HG02884 (cell line): ENCODE data around the gene CYP19A1.
"Not testable (repeated sequence)": the region's sequence is repeated elsewhere in the genome, so short reads cannot be mapped to it uniquely, and the experiment has no call there.

Experiments used
- ATAC-seq: cut with Tn5 transposase; IDR thresholded peaks from one replicate; pipeline ENCODE4 v1.9.1; 2021; ENCODE audit warnings: mild to moderate bottlenecking, moderate library complexity; ENCODE audit not compliant: unreplicated experiment

The CYP19A1 gene

DNA sequence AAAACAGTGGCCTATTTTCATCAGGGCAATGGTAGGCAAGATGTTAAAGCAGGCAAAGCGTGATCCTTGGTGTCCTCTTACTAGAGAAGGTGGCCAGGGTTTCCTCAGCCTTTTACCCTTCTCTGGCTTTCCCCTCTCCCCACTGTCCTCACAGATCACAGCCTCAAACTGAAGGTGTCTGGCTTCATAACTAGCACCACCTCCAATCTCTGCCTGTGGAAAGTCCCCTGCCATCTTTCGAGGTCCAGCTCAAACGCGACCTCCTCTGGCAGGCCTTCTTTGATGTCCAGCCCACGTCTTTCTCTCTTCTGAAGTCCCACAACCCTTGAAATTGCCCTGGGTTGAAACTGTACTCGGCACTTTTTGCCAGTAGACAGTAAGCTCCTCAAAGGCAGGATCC, 35.9 kb downstream of the CYP19A1 start:
- no peak for ATAC-seq

DNA sequence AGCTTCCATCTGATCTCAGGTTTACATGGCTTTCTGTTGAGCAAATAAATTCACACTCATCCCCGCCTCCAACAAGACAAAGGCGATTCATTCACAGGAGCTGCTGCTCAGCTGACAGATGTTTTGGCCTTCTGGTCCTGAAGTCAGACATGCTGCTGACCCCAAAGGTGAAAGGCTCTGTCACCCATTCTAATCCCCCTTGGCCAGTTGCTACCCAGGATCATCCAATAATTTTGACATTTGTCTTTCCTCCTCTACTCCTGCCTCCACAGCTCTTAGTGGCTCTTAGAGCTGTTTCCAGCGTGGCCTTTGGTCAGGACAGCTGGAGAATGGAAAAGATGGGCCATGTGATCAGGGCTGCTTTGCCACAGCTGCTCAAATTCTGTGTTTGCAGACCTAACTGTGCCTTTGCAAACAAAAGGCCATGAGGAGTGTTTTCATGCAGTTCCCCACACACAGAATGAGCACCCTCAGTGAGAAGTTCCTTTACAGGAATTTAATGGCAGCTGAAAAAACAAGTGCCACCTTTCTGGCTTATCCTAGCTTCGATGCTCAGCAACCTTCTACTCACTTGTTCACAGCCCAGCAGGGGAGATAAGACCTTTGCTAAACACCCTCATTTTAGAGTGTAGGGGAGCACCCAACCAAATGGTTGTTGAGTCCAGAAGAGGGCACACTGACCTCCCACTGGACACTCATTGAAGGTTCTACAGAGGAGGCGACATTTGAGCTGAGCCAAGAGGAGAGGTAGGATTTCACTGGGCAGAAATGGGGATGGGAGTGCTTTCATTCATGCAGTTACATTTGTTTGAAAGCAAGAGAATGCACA, 39.0 kb downstream of the CYP19A1 start:
- no peak for ATAC-seq

DNA sequence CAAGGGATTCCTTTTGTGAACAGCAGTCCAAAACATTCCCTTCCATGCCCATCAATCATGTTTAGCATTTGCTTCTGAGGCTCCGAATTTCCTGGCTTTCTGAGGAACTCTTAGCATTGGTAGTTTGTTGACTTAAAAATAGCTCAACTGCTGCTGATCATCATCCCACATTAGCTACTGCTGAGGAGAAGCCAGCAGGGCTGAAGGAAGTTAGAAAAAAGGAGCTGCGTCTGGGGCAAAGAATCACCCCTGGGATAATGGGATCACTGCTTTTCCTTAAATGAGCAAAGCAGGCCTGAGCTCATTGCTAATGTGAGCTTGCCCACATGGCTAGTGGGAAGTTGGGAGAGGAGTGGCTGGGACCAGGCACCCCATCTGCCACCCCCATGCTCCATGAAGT, 39.8 kb downstream of the CYP19A1 start:
- no peak for ATAC-seq

DNA sequence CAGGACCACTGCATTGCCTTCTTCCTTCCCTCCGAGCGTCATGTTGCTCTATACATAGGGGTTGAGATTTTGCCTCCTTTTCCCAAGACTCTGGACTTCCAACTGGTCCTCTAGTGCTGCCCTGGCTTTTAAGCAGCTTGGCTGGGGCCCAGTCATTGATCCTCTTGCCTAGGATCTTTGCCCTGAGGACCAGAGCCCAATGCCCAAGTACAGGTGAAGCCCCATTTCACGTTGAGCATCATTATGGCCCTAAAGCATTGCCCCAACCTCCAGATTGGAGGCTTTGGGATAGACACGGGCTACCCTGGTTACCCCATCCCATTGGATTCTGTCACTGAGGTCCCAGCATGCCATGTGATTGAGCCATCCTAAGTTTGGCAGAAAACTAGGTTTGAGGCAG, 47.7 kb downstream of the CYP19A1 start:
- ATAC-seq = no peak

DNA sequence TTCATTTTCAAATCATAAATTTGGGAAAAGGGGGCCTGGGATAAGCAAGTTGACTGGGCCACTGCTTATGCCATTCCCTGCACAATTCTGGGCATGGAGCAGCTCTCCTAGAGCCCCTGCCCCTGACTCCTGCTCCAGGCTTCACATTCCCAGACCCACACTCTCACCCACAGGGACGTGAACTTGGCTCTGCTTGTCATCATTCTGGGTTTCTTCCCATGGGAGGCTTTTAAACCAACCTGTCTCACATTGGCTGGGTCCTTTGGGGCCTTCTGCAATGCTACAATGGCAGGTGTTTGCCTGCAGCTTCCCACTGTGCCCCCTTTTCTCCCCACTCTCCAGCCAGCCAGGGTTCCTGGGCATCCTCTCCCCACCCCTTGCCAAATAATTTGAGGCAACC, 49.1 kb downstream of the CYP19A1 start:
- no peak for ATAC-seq

DNA sequence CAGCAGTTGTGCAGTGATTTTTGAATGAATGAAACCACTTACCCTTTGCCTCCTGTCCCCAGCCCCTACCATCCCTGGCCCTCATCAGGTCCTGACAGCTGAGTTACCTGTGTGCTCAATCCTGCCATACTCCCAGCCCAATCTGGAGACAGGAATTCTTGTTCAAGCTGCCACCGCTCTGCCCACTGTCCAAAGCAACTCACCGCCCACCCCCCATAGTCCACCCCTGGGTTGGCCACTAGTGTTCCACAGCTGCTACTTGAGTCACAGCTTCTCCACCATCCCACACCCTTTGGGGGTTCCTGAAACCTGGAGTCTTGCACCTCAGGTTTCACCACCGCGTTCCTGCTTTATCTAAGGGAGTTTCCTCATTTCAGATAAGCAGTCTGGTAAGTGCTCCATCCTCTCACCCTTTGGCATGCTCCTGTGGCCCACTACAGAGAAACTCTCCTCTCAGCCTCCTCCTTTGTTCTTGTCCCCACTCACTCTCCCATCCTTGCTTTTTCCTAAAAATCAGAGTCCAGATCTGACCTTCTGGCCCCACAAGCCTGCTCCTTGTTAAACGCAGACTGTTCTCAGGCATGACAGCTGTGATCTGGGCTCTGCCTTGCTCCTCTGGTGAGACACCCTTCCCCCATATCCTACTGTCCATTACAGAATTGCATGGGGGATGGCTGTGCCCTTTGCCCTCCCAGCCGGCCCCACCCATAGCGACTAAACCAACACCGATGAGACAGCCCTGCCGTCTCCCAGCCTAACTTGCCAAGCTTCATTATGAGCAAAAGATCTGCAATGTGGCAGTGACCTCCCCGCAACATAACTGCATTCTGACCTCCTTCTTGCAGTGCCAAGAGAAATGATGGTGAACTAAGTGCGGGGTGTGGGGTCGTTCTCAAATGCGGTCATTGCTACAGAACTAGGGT, 50.0 kb downstream of the CYP19A1 start:
- no peak for ATAC-seq

DNA sequence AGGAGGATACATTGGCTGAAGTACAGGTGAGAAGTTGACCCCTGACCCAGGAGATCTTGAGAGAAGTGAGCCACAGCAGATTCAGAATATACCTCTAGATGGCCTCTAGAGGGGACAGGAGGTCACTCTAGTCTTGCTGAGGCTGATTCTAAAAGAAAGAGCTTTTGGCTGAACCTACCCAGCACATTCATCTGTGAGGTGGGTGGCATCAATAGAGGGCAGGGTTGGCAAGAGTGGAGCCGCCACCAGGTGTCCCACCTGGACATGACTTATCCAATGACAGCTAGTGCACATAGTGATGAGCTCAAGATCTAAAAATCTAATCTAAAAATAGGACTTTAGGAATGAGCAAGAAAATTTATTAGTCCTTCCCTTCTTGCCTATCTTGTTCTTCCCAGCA, 51.6 kb downstream of the CYP19A1 start:
- no peak for ATAC-seq

DNA sequence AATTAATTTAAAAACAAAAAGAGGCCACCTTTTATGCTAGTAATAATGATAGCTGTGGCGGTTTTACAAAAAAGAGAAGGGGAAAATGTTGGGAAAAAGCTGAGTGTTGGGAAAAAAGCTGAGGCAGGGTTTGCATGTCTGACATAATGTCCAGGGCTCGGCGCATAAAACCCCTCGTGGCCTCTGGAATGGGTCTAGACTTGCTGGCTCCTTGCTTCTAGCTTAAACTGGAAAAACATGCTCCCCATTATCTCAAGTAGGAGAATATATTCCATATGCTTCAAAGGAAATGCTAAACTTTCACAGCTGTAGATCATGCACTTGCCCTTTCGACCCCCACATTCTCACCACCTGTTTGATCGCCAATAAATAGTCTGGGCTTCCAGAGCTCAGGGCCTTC, 53.0 kb downstream of the CYP19A1 start:
- ATAC-seq = no peak

DNA sequence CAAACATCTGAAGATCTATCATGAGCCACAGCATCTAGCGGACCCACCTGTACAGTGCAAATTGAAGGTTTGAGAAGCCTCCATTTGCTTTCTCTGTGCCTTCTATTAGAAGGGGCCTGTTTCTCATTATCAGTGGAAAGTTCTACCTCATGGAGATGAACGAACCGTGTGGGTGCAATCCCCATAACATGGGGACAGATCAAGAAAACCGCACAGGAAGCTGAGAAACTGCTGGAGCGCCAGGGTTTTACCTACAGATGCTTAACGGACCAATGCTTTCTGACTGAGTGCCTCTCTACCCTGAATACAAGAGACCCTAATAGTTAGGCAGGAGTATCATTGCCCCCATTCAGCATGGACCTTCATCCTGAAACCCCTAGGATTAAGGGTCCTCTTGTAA, 53.5 kb downstream of the CYP19A1 start:
- no peak for ATAC-seq

DNA sequence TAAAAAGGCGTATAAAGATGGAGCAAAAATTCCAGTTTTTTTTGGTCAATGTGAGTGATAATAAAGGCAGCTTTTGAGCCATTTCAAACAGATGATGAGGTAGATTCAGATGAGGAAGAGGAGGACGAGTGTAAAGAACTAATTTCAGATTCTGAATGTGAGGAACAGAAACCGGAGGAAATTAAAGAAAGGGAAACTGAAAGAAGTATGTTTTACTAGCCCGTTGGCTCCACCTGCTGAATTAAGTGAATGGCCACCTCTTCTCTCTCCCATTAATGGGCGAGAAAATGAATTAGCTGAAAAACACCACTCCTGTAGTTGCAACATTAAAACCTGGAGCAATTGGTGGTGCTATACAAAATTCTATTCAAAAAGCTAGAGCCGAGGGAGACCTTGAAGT, 55.4 kb downstream of the CYP19A1 start:
- no peak for ATAC-seq

DNA sequence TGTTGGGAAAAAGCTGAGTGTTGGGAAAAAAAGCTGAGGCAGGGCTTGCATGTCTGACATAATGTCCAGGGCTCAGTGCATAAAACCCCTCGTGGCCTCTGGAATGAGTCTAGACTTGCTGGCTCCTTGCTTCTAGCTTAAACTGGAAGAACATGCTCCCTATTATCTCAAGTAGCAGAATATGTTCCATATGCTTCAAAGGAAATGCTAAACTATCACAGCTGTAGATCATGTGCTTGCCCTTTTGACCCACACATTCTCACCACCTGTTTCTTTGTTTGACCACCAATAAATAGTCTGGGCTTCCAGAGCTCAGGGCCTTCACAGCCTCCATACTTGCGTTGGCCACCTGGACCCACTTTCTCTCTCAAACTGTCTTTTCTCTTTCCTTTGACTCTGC, 56.2 kb downstream of the CYP19A1 start:
- ATAC-seq = not testable (repeated sequence)

DNA sequence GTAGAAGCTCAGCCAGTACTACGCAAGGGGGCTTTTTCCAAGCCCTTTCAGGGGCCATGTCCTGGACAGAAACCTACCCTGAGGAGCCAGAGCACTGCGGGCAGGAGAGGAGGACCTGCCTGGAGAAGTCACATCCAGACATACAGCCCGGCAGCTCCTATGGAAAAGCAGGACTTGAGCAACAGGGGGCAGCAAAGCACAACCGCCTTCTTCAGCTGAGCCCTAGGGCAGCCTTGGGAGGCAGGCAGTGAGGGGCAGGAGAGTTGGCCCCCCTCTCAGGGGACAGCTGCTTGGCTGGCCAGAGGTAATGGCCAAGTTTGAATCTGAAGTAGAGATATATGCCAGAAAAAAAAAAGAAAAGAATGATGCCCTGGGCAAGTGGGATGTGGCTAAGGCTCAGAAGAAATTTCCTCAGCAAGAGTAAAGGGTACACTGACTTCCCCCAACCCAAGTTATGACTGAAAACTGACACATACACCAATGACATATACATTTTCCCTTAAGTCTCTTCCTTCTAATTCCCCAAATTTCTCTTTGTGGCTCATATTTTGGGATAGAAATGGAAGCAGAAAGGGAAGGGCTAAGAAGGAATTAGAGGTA, 56.9 kb downstream of the CYP19A1 start:
- no peak for ATAC-seq

DNA sequence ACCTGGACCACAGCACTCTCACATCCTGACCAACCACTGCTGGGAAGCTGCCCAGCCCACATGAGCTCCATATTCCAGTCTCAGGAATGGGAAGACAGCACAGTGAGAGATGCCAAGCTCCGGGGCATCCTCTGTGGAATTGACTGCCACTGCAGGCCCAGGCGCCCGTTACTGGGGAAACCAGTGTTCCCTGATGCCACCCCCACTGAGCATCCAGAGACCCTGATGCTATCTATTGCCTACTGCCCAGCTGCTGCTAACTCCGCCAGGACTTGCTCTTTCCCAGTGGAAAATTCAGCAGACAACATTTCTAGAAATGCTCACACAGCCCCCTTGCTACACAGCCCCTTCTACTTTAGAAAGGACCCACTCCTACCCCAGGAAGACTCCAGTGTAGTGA, 57.6 kb downstream of the CYP19A1 start:
- ATAC-seq = no peak

DNA sequence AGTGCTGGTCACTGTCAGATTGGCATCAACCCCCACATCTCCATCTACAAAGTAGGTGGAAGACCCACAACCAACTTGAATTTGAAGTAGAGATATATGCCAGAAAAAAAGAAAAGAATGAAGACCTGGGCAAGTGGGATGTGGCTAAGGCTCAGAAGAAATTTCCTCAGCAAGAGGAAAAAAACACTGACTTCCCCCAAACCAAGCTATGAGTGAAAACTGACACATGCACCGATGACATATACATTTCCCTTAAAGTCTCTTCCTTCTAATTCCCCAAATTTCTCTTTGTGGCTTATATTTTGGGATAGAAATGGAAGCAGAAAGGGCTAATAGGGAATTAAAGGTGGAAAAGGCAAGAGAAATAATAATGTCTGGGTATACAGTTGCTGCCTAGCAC, 59.0 kb downstream of the CYP19A1 start:
- ATAC-seq = no peak

DNA sequence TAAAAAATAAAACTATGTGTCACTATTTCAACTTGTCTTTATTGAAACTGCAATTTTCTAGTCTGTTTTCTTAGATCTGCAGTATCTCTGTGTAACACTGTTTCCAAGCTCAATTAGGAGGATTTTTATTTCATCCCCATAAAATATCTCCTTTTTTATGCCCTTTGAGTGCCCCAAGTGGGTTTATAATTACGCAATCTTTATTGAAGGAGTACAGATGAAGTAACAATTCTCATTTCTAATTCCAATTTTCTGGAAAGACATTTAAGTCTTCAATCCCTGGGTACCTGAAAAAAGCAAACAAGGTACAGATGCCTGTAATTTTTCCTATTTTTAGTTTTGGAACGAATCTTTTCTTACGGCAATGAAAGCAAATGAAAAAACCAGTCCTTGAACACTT, 61.3 kb downstream of the CYP19A1 start:
- ATAC-seq = no peak

DNA sequence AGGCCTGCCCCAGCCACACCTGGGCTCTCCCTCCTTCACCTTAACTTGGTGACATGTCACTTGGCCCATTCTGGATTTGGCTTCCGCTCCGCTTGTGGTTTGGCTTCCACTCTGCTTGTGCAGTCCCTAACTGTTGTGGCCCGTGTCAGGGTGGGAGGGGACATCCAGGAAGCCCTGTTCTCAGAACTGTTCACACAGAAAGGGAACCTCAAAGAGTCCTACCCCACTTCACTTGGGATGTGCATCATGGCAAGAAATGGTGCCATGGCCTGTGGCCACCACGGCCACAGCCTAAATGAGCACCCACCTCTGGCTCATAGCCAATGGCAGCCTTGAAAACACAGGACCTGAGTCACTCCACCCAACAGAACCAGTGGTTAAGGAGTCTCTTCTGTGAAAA, 63.4 kb downstream of the CYP19A1 start:
- ATAC-seq = no peak

DNA sequence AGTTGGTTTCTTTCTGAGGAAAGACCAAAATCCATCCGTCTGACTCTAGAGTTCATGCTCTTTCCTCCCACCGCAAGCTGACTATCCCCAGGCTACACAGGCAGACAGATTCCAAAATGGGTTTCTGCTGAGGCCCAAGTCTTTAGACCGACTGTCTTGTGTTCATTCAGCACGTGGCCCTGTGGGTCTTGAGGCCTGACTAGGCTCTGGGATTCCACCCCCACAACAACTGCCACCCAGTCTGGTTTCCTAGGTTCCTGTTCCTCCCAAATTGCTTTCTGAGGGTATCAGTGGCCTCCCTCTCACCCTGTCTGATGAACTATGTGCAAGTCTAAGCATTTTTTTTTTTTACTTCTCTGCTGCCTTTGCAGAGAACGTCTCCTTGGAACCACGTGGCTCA, 67.7 kb downstream of the CYP19A1 start:
- no peak for ATAC-seq

DNA sequence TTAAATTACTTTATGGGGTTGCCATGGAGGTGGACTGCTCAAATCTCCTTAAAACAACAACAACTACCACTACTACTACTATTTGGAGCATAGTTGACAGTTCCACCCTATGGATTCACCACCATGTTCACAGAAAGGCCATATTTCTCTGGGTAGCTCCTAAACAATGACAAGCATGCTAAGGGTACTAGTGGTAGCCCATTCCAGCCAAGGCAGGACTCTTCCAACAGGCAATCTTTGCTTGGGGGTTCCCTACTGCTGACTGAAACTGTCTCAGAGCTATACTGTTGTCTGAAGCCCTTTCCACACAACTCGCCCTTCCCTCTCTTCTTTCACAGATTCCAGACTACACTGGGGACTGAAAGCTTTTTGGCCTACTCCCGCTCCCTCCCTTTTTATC, 68.9 kb downstream of the CYP19A1 start:
- ATAC-seq = no peak

DNA sequence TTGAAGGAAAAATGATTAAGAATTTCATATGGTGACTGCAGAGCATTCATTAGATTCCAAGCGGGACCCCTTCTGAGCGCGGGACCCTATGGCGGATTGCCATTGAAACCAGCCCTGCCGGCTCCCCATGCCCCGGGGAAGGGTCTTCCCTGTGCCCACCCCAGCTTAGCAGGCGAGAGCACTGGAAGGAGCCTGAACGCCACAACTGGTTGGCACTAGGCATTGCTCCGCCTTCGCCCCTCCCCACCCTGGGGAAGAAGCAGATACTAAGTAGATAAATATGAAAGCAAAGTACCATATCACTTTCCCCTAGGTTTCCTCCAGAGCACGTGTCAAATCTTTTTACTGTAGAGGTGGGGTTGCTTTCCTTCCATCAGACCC, 70.7 kb downstream of the CYP19A1 start:
- no peak for ATAC-seq

DNA sequence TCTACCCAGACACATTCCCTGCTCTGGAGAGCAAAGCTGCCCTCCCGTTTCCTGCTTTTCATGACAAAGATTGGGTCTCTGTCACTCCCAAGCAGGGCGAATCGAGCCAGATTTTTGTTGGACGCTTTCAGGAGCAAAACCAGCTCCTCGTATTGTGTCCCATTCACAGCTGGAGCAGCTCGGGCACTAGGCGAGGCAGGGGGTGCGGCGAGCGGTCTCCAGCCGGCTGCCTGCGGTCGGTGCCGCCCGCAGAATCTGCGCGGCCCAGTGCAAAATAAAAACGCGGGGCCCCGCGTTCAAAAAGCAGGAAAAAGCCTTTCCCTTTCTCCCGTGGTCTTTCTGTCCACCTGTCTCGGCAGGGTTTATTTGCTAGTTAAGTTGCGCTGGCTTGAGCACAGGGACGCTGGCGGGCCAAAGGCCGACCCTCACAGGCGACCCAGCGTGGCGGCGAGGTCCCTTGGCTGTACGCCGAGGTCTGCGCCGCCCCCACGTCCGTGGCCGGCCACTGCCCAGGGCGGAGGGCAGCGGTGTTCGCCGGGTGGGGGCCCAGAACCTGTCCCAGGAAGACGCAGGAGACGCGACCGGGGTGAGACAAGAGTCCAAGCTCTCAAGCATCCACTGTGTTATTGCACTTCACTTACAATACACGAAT, 71.2 kb downstream of the CYP19A1 start:
- no peak for ATAC-seq

DNA sequence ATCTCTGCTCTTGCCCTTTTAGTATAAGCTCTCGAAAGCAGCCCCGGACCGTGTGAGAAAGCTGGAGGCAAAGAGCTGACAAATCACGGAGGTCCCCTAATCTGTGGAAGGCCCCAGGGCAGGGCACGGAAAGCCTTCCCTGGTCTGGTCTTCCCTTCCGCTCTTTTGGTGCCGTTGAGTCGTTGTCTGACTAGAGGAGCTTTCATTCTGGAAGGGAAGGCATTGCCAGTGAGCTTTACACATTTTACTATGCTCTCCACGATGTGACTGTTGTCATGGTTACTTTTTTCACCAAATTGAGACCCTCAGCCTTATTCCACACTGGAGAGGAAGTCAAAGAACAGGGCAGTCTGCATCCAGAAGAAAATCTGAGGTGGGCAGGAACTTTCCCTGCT, 71.7 kb downstream of the CYP19A1 start:
- ATAC-seq = no peak
